Stimulated activated CD4-positive, alpha-beta T cell treated with anti-CD3 and anti-CD28 coated beads, Interleukin-12 subunit alpha, Interleukin-12 subunit beta, amount 100 ng/mL, for 4 hours (primary cell): Measurements from ENCODE around the gene METTL26.
A peak's percentile ranks its signal among the peaks of the same experiment; 100 is the strongest.

Experiments used
- DNase-seq: peaks from one replicate; pipeline ENCODE4 v3.0.0-alpha.2; 2020

Gene METTL26

GRCh38 chr16:593807-594206, 42.3 kb downstream of the METTL26 start:
- no peak for DNase-seq

GRCh38 chr16:593406-593805, 42.7 kb downstream of the METTL26 start:
- DNase-seq, result no peak

DNA sequence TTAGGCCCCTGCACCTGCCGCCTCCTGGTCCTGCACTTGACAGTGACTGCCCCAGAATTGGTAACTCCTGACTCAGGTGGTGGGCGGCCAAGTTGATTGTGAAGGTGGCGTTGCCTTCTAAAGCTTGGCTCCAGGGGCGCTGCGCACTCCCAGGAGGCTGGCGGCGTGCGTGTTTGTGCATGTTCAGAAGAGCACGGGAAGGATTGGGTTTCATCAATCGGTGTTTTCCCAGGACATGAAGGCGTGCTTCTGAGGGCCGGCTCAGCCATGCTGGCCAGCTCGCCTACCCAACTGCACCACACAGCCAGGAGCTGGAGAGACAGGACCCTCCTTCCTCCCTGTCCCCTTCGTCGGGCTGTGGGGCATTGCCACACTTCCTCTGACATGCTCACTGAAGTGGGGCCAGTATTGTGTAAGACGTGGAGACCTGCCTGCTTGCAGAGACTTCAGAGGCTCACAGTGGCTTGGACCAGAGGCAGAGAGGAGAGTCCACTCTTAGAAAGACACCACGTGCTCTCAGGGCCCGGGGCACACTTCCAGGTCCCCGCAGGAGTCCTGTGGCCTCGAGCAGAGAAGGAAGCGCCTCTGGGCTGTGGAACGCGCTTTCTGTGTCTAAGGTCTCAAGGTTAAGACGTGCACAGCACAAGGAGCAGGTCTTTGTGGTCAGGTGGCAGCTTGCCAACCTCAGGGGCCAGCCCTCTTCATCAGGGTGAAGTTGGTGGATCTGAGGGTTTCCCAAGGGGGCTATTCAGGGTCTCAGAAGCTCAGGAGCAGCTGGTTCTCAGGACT, 43.4 kb downstream of the METTL26 start:
- DNase-seq, result no peak

- no peak for DNase-seq
Measured at GRCh38 chr16:591892-592517, 44.1 kb downstream of the METTL26 start.

- no peak for DNase-seq
Measured at GRCh38 chr16:591231-591630, 44.9 kb downstream of the METTL26 start.

- no peak for DNase-seq
Measured at GRCh38 chr16:590815-591200, 45.3 kb downstream of the METTL26 start.

GRCh38 chr16:590188-590814, 45.8 kb downstream of the METTL26 start:
- no peak for DNase-seq

DNA sequence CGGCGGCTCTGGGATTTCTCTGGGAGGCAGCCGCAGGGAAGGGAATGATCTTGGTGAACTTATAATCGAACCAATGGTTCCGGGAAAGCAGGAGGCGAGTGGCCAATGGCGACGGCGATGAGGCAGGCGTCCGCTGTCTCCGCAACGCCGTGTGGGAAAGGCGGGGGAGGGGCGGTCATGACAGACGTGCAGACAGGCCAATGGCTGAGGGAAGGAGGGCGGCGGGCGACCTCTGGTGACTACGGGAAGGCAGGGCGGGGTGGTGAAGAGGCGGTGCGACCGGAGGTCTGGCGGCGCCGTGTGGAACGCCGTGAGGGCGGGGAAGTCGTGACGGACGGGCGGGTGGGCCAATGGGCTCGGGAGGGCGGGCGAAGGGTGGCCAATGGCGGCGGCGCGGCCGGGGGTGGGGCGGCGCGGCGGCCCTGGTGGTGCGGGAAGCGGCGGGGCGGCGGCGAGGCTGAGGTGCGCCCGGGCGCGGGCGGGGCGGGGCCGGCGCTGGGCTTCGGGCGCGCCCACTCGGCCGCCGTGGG, 46.4 kb downstream of the METTL26 start, which contains the start of gene RAB40C:
Gene RAB40C (plus strand): TSS at position 409 of the 530 bp plus-strand sequence. CDS start 226 bp downstream, outside the sequence.
- peak; percentile 99 for DNase-seq

DNA sequence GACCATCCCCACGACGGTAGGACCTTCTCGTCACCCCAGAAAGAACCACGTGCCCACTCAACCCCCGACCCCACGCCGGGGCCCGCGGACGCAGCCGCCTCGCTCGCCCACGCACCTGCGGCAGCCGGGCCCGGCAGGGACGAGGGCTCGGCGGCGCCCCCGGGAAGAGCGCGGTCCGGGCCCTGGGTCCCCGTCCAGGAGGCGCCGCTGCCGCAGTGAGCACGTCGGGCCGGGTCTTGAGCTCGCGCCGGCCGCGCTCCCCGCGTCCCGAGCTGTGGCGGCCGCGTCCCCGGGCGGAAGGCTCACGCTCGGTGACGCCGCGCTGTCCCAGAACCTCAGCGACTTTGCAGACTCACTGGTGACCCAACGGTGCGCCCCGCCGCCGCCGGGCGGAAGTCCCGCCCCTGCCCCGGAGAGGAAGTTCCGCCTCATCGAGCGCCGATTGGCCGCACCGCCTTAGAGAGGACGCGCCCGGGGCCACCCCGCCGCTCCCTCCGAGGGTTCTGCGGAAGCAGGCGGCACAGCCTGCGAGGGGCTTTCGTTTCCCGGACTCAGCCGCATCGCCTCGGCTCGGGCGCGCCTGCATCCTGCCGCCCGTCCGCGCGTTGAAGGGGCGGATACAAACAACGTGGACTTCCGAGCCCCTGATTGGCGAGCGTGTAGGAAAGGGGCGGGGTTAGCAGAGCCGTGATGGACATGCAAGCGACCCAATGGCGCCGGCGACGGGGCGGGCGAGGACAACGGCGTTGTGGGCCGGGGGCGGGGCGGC, 47.0 kb downstream of the METTL26 start:
- DNase-seq, result peak; percentile 98

DNA sequence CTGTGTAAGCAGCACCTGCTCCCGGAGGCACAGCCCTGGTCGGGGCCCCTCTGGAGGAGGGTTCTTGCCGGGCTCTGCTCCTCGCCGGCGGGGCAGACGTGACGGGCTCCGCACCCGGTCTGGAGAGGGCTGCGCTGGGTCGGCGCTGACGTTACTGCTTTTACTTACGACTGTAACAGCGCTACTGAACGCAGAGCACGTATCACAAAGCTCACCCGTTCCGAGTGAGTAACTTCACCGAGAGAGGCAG, 47.5 kb downstream of the METTL26 start:
- peak; percentile 62 for DNase-seq

DNA sequence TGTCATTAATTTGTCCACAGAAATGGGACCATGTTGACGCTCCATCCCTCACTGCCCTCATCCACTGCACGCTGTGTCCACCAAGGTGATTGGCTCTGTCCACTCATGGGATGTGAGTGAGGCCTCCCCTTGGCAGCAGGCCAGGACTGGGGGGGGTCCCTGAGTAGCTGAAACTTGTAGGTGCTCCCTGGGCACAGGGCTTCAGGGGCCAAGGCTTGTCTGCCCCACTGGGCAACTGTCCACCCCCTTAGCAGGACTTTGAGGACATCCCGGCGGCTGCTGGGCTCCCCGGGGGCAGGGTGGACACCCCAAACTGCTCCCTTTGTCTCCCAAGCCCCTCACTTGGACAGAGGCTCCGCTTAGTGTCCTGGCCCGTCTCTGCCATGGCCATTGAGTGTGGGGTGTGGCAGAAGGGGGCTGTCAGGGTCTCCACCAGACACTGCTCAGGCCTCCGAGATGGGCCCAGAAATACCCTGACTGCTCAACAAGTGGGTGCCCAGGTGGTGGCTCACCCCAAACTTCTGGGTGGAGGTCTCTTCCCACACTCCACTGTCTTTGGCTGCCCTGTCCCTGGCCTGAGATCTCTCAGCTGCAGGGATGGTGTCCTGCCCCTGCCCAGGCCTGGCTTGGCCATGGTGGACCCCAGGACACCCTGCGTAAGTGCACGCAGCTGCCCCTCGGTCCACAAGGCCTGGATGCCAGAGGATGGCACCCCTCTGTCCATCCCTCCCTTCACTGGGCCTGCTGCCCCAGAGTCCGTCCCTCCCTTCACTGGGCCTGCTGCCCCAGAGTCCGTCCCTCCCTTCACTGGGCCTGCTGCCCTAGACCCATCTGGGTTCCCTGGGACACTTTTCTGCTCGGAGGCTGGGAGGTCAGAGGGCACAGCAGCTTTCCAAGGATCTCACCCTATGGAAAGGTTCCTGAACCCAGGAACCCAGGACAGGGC, 49.2 kb downstream of the METTL26 start:
- DNase-seq, result no peak

DNA sequence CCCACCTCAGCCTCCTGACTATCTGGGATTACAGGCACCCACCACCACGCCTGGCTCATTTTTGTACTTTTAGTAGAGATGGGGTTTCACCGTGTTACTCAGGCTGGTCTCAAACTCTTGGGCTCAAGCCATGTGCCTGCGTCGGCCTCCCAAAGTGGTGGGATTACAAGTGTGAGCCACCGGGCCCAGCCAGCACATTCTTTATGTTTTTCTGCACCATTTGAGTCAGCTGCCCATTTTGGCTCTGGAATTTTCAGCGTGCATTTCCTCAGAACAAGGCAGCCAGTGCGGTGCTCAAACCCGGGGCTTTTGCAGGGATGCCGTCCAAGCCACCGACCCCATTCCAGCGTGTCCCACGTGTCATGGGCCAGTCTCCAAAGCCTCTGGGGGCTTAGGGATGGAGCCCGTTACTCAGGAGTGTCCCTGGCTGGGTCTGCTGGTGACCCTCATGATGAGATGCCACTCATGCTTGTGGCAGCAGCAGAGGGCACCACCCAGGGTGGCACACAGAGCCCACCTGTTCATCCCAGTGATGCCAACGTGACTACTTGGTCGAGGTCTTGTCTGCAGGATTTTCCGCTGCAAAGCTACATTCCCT, 50.0 kb downstream of the METTL26 start:
- no peak for DNase-seq

- no peak for DNase-seq
Measured at GRCh38 chr16:585351-585750, 50.8 kb downstream of the METTL26 start.
